Mesenchymal stem cell (in vitro differentiated cells and primary cell): ENCODE data around the gene SCARB1.

ENCODE experiments used
- DNase-seq: peaks from one replicate; pipeline ENCODE4 v3.0.0-alpha.2; 2013
- H2AFZ ChIP-seq: one replicate; pipeline ENCODE4 v1.6.1; 2013; ENCODE audit warnings: low read depth, mild to moderate bottlenecking, control low read depth, inconsistent platforms, low read length, moderate library complexity
- H2AK5ac ChIP-seq: 2 replicates; pipeline ENCODE4 v1.6.1; 2013; ENCODE audit warnings: low read length, moderate library complexity, mild to moderate bottlenecking, inconsistent platforms; ENCODE audit not compliant: severe bottlenecking
- H2BK120ac ChIP-seq: one replicate; pipeline ENCODE4 v1.6.1; 2013; ENCODE audit warnings: low read depth, mild to moderate bottlenecking, inconsistent platforms, low read length, moderate library complexity
- H2BK12ac ChIP-seq, 2 experiments: one replicate each; pipeline ENCODE4 v1.6.1; 2013; ENCODE audit warnings: inconsistent platforms in 2 of 2, low read length in 2 of 2, mild to moderate bottlenecking in 2 of 2, moderate library complexity in 2 of 2, control low read depth in 1 of 2
- H2BK15ac ChIP-seq: one replicate; pipeline ENCODE4 v1.6.1; 2013; ENCODE audit warnings: mild to moderate bottlenecking, low read depth, inconsistent platforms; ENCODE audit not compliant: poor library complexity, severe bottlenecking
- H2BK5ac ChIP-seq: 2 replicates; pipeline ENCODE4 v1.6.1; 2013; ENCODE audit warnings: low read depth, mild to moderate bottlenecking, low read length, control low read depth, inconsistent platforms; ENCODE audit not compliant: poor library complexity, severe bottlenecking
- H3K14ac ChIP-seq, 2 experiments: one replicate each; pipeline ENCODE4 v1.6.1; 2013; ENCODE audit warnings: inconsistent platforms in 2 of 2, low read length in 2 of 2, control low read depth in 1 of 2, mild to moderate bottlenecking in 1 of 2, moderate library complexity in 1 of 2
- H3K18ac ChIP-seq, 2 experiments: one replicate each; pipeline ENCODE4 v1.6.1; 2013; ENCODE audit warnings: inconsistent platforms in 2 of 2, low read length in 2 of 2, control low read depth in 1 of 2, low read depth in 1 of 2, mild to moderate bottlenecking in 1 of 2
- H3K23ac ChIP-seq, 2 experiments: one replicate each; pipeline ENCODE4 v1.6.1; 2013; ENCODE audit warnings: inconsistent platforms in 2 of 2, low read length in 2 of 2, mild to moderate bottlenecking in 2 of 2, moderate library complexity in 2 of 2, control low read depth in 1 of 2
- H3K27ac ChIP-seq: 2 replicates; pipeline ENCODE4 v1.5.1; 2013; ENCODE audit warnings: mild to moderate bottlenecking, moderate library complexity, low read length, control low read depth, inconsistent platforms; ENCODE audit not compliant: poor library complexity, severe bottlenecking
- H3K27me3 ChIP-seq, 2 experiments: 2 replicates each; pipeline versions ENCODE4 v1.6.1 to v1.7.0; 2013; ENCODE audit warnings: low read length in 2 of 2, mild to moderate bottlenecking in 2 of 2, moderate library complexity in 2 of 2, control low read depth in 1 of 2, inconsistent platforms in 1 of 2; ENCODE audit not compliant: control insufficient read depth in 1 of 2, insufficient read depth in 1 of 2
- H3K36me3 ChIP-seq, 2 experiments: 2 replicates each; pipeline versions ENCODE4 v1.6.1 to v1.7.0; 2013; ENCODE audit warnings: low read length in 2 of 2, control low read depth in 1 of 2, inconsistent platforms in 1 of 2, low read depth in 1 of 2, mild to moderate bottlenecking in 1 of 2; ENCODE audit not compliant: insufficient read depth in 2 of 2, control insufficient read depth in 1 of 2
- H3K4ac ChIP-seq, 2 experiments: one replicate each; pipeline ENCODE4 v1.6.1; 2013; ENCODE audit warnings: inconsistent platforms in 2 of 2, low read length in 2 of 2, mild to moderate bottlenecking in 2 of 2, moderate library complexity in 2 of 2, control low read depth in 1 of 2, low read depth in 1 of 2
- H3K4me1 ChIP-seq: 2 replicates; pipeline ENCODE4 v1.6.1; 2013; ENCODE audit warnings: low read depth, low read length, control low read depth; ENCODE audit not compliant: control insufficient read depth, insufficient read depth
- H3K4me2 ChIP-seq: 2 replicates; pipeline ENCODE4 v1.6.1; 2013; ENCODE audit warnings: low read length, mild to moderate bottlenecking, inconsistent platforms; ENCODE audit not compliant: poor library complexity, severe bottlenecking
- H3K4me3 ChIP-seq, 2 experiments: 2 replicates each; pipeline versions ENCODE4 v1.5.1 to v1.7.0; 2013; ENCODE audit warnings: low read length in 2 of 2, mild to moderate bottlenecking in 2 of 2, control low read depth in 1 of 2, low read depth in 1 of 2; ENCODE audit not compliant: insufficient read depth in 1 of 2
- H3K79me1 ChIP-seq: replicated peaks from 2 replicates; pipeline ENCODE4 v1.6.1; 2013; ENCODE audit warnings: mild to moderate bottlenecking, control low read depth, low read length, inconsistent platforms; ENCODE audit not compliant: poor library complexity, severe bottlenecking
- H3K9ac ChIP-seq: 2 replicates; pipeline ENCODE4 v1.7.0; 2013; ENCODE audit warnings: mild to moderate bottlenecking, low read length, moderate library complexity
- H3K9me3 ChIP-seq: 2 replicates; pipeline ENCODE4 v1.7.0; 2013; ENCODE audit warnings: mild to moderate bottlenecking, low read length; ENCODE audit not compliant: control insufficient read depth
- H4K8ac ChIP-seq: one replicate; pipeline ENCODE4 v1.6.1; 2013; ENCODE audit warnings: inconsistent platforms, mild to moderate bottlenecking, low read length, moderate library complexity
- H4K91ac ChIP-seq: one replicate; pipeline ENCODE4 v1.6.1; 2013; ENCODE audit warnings: mild to moderate bottlenecking, low read length, inconsistent platforms
- WGBS: methylation state at CpG from one replicate; pipeline ENCODE4 v1.1.7; 2013; ENCODE audit warnings: mixed read lengths; 5-methylcytosine and 5-hydroxymethylcytosine counted together

The SCARB1 gene

GRCh38 chr12:124832856-124833255, 30.8 kb downstream of the SCARB1 start:
- Histone ChIP-seq H3K4ac (no peak overlapping the region), H2BK15ac (no peak overlapping the region), H3K9ac (no peak overlapping the region), H2BK12ac (peak overlapping the region; percentile 2 to 41), H3K9me3 (peaks cover 5% of the 10 kb centered on the region), H3K27ac (no peak overlapping the region), H2BK120ac (no peak overlapping the region), H3K14ac (no peak overlapping the region), H3K79me1 (peaks cover 14% of the 10 kb centered on the region), H3K36me3 (peaks cover 0 to 5% of the 10 kb centered on the region in 2 experiments), H2AFZ (no peak overlapping the region), H4K8ac (no peak overlapping the region), H2AK5ac (peak overlapping the region; percentile 85), H3K27me3 (no peaks in the 10 kb centered on the region), H3K23ac (no peak overlapping the region), H2BK5ac (no peak overlapping the region), H3K4me1 (peaks cover 32% of the 10 kb centered on the region), H4K91ac (no peak overlapping the region), H3K4me3 (no peak overlapping the region), H3K18ac (no peak overlapping the region), H3K4me2 (no peak overlapping the region)
- DNase-seq: no peak
- 70% methylated on average over 4 of the region's 4 CpGs for WGBS

- Histone ChIP-seq H2BK15ac (no peak overlapping the region), H2AK5ac (peak overlapping the region; percentile 15), H2BK5ac (no peak overlapping the region), H3K4ac (no peak overlapping the region), H2BK120ac (no peak overlapping the region), H3K23ac (no peak overlapping the region), H3K79me1 (peaks cover 14% of the 10 kb centered on the region), H3K9me3 (peaks cover 5% of the 10 kb centered on the region), H3K27me3 (no peaks in the 10 kb centered on the region), H3K18ac (no peak overlapping the region), H4K91ac (no peak overlapping the region), H3K9ac (no peak overlapping the region), H3K4me3 (no peak overlapping the region), H3K27ac (no peak overlapping the region), H2AFZ (no peak overlapping the region), H3K4me1 (peaks cover 32% of the 10 kb centered on the region), H3K4me2 (no peak overlapping the region), H2BK12ac (no peak overlapping the region), H3K36me3 (peaks cover 0 to 5% of the 10 kb centered on the region in 2 experiments), H3K14ac (no peak overlapping the region), H4K8ac (no peak overlapping the region)
- 85% methylated on average over 8 of the region's 8 CpGs for WGBS
- no peak for DNase-seq
Observed at GRCh38 chr12:124831590-124831989, 32.1 kb downstream of the SCARB1 start.

GRCh38 chr12:124830306-124830705, 33.4 kb downstream of the SCARB1 start:
- H3K36me3 ChIP-seq: no peaks in the 10 kb centered on the region
- no peak overlapping the region for H4K91ac ChIP-seq
- WGBS: 98% methylated on average over 6 of the region's 6 CpGs
- no peak overlapping the region for H3K27ac ChIP-seq
- H3K4me3 ChIP-seq: no peak overlapping the region
- peak overlapping the region in 1 of 2 experiments; percentile 31 for H2BK12ac ChIP-seq
- peaks cover 5% of the 10 kb centered on the region for H3K9me3 ChIP-seq
- H2BK15ac ChIP-seq: no peak overlapping the region
- H3K79me1 ChIP-seq: peaks cover 14% of the 10 kb centered on the region
- H3K4me1 ChIP-seq: peaks cover 29% of the 10 kb centered on the region
- peak overlapping the region; percentile 54 for H2AK5ac ChIP-seq
- no peak for DNase-seq
- H2AFZ ChIP-seq: no peak overlapping the region
- no peak overlapping the region for H3K18ac ChIP-seq
- H4K8ac ChIP-seq: peak overlapping the region; percentile 5
- H3K9ac ChIP-seq: no peak overlapping the region
- no peak overlapping the region for H3K4me2 ChIP-seq
- H3K14ac ChIP-seq: no peak overlapping the region
- H2BK5ac ChIP-seq: no peak overlapping the region
- H3K27me3 ChIP-seq: no peaks in the 10 kb centered on the region
- no peak overlapping the region for H2BK120ac ChIP-seq
- H3K4ac ChIP-seq: no peak overlapping the region
- no peak overlapping the region for H3K23ac ChIP-seq

GRCh38 chr12:124829708-124830304, 33.9 kb downstream of the SCARB1 start:
- Histone ChIP-seq H3K9ac (no peak overlapping the region), H3K36me3 (no peaks in the 10 kb centered on the region), H3K9me3 (peaks cover 5% of the 10 kb centered on the region), H2AFZ (no peak overlapping the region), H3K18ac (peak overlapping the region in 1 of 2 experiments; percentile 56), H3K4me2 (no peak overlapping the region), H3K14ac (no peak overlapping the region), H3K27me3 (no peaks in the 10 kb centered on the region), H2BK5ac (no peak overlapping the region), H3K4me3 (no peak overlapping the region), H2BK15ac (no peak overlapping the region), H3K79me1 (peaks cover 14% of the 10 kb centered on the region), H4K91ac (no peak overlapping the region), H4K8ac (no peak overlapping the region), H3K23ac (no peak overlapping the region), H3K4me1 (peaks cover 29% of the 10 kb centered on the region), H3K27ac (no peak overlapping the region), H2BK120ac (no peak overlapping the region), H2AK5ac (peak overlapping the region; percentile 54), H2BK12ac (peak overlapping the region in 1 of 2 experiments; percentile 61), H3K4ac (no peak overlapping the region)
- DNase-seq: no peak
- 91% methylated on average over 4 of the region's 4 CpGs for WGBS
